PFSK-1 (cell line): ENCODE measurements around the gene GFER.

Experiments used
- POLR2AphosphoS5 ChIP-seq: IDR thresholded peaks from 2 replicates; pipeline ENCODE4 v1.6.1; 2012; ENCODE audit warnings: low read depth, mild to moderate bottlenecking, control low read depth, low read length, moderate library complexity
- SIN3A ChIP-seq: IDR thresholded peaks from 2 replicates; pipeline ENCODE4 v1.6.1; 2012; ENCODE audit warnings: mild to moderate bottlenecking, low read length, moderate library complexity, borderline replicate concordance; ENCODE audit not compliant: insufficient read depth
- TAF1 ChIP-seq: IDR thresholded peaks from 2 replicates; pipeline ENCODE4 v1.6.1; 2012; ENCODE audit warnings: low read length, control low read depth, borderline replicate concordance; ENCODE audit not compliant: insufficient read depth

DNA sequence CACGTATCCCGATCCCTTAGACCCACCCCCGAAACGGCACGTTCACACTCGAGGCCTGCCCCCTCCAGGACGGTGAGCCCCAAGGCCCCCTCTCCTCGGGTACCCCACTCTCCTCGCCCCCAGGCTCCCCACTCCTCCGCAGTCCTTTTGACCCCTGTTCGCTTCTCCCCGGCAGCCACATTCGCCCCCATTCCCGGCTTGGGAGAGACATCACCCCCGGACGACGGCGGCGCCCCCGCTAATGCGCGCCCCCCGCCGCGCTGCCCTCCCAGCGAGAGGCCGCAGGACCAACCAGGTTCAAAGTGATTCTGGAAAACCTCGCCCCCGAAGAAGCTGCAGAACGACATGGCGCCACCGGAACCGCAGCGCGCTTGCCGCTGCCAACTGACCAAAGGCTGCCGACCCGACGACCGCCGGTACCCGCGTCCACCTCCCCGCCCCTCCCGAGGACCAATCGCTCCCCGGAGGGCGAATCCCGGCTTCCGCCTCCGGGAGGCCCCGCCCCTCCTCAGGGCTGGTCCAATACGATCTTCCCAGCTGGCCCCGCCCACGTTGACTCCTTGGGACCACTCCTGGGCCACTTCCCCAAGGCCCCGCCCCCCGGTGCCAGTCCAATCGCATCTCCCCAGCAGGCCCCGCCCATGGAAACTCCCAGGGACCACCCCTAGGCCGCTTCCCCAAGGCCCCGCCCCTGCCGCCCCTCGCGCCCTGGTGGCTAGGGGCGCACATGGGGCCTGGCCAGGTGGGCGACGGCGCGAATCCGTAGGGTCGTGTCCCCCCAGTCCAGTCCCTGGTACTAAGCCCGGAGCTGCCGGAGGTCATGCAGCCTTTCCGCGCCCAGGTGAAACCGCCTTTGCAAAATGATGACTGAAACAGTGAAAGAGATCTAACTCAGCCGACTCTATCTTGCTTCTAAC lies 40.9 kb upstream of the GFER start, which contains the start of gene MSRB1:
- TF ChIP-seq POLR2AphosphoS5 (peak; percentile 59), TAF1 (peak; percentile 84; the same call in 1 of the 2 replicates), SIN3A (no peak)
